Astrocyte of the spinal cord (primary cell): ENCODE measurements around the gene KIF26B.
A peak's percentile ranks its signal among the peaks of the same experiment; 100 is the strongest.

ENCODE experiments used
- DNase-seq: peaks from one replicate; pipeline ENCODE4 v3.0.0; 2011; ENCODE audit warnings: low read depth, low spot score
- H3K4me3 ChIP-seq: 2 replicates; pipeline ENCODE4 v1.5.1; 2011; ENCODE audit warnings: low read depth, mild to moderate bottlenecking, low read length, moderate library complexity
- CTCF ChIP-seq: IDR thresholded peaks from 2 replicates; pipeline ENCODE4 v1.5.1; 2012; ENCODE audit warnings: low read depth, mild to moderate bottlenecking, low read length, inconsistent platforms
- in situ Hi-C: cut with HindIII; loops from 2 replicates; pipeline ENCODE4 v1.10.0; 2017; ENCODE audit warnings: low sequenced_read_pairs

KIF26B gene

GRCh38 chr1:245578308-245578707 lies 423.5 kb downstream of the KIF26B start:
- in situ Hi-C loops, result no loop called here
- no peak for DNase-seq
- no peak for TF ChIP-seq CTCF
- H3K4me3 ChIP-seq, result no peak overlapping the region

GRCh38 chr1:245578771-245579170 lies 424.0 kb downstream of the KIF26B start:
- no peak for TF ChIP-seq CTCF
- H3K4me3 ChIP-seq, result no peak overlapping the region
- in situ Hi-C loops, result no loop called here
- DNase-seq, result peak; percentile 35

- no peak for TF ChIP-seq CTCF
- H3K4me3 ChIP-seq, result no peak overlapping the region
- in situ Hi-C loops, result no loop called here
- DNase-seq, result no peak
Measured at GRCh38 chr1:245579881-245580280, 425.1 kb downstream of the KIF26B start.

GRCh38 chr1:245580651-245581050 lies 425.9 kb downstream of the KIF26B start:
- DNase-seq, result no peak
- TF ChIP-seq CTCF, result no peak
- in situ Hi-C loops, result no loop called here
- no peak overlapping the region for H3K4me3 ChIP-seq

GRCh38 chr1:245582026-245582425 lies 427.2 kb downstream of the KIF26B start:
- TF ChIP-seq CTCF, result no peak
- DNase-seq, result no peak
- in situ Hi-C loops, result no loop called here
- no peak overlapping the region for H3K4me3 ChIP-seq

GRCh38 chr1:245583081-245583480 lies 428.3 kb downstream of the KIF26B start:
- TF ChIP-seq CTCF, result no peak
- DNase-seq, result no peak
- no peak overlapping the region for H3K4me3 ChIP-seq
- in situ Hi-C loops, result no loop called here

- no peak for TF ChIP-seq CTCF
- DNase-seq, result no peak
- no peak overlapping the region for H3K4me3 ChIP-seq
- in situ Hi-C loops, result no loop called here
Measured at GRCh38 chr1:245583575-245584330, 429.0 kb downstream of the KIF26B start.
